ENCODE results near the gene DNAJB8. TPM values are rescaled to one million over a fixed set of nuclear protein-coding genes. Genes with fewer than 3 reads are reported as not detected.

DNAJB8 gene
- total and polyA plus RNA-seq, 9 of the 15 experiments (the other 6 are each of a cell fraction or from before 2014, with no cell fraction given): not detected

DNA sequence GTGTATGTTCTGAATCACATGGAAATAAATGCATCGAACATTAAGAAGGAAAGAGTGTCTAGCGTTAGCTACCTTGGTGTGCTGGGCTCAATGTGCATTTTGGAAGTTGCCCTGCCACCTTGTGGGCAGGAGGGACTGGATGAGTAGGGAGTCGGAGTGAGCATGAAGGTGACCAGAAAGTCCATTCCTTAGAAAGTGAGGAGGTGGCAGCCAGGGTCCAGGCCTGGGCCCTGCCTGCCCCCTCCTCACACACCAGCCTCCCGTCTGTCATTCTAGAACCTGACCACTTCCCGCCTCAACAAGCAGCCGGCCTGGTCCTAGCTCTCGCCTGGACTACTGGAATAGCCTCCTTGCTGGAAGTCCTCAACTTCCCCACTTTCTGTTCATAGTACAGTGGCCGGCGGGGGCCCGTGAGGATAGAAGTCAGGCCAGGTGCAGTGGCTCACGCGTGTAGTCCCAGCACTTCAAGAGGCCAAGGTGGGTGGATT is 36.5 kb upstream of the DNAJB8 start (continued):
- TF ChIP-seq, protein P1, sequence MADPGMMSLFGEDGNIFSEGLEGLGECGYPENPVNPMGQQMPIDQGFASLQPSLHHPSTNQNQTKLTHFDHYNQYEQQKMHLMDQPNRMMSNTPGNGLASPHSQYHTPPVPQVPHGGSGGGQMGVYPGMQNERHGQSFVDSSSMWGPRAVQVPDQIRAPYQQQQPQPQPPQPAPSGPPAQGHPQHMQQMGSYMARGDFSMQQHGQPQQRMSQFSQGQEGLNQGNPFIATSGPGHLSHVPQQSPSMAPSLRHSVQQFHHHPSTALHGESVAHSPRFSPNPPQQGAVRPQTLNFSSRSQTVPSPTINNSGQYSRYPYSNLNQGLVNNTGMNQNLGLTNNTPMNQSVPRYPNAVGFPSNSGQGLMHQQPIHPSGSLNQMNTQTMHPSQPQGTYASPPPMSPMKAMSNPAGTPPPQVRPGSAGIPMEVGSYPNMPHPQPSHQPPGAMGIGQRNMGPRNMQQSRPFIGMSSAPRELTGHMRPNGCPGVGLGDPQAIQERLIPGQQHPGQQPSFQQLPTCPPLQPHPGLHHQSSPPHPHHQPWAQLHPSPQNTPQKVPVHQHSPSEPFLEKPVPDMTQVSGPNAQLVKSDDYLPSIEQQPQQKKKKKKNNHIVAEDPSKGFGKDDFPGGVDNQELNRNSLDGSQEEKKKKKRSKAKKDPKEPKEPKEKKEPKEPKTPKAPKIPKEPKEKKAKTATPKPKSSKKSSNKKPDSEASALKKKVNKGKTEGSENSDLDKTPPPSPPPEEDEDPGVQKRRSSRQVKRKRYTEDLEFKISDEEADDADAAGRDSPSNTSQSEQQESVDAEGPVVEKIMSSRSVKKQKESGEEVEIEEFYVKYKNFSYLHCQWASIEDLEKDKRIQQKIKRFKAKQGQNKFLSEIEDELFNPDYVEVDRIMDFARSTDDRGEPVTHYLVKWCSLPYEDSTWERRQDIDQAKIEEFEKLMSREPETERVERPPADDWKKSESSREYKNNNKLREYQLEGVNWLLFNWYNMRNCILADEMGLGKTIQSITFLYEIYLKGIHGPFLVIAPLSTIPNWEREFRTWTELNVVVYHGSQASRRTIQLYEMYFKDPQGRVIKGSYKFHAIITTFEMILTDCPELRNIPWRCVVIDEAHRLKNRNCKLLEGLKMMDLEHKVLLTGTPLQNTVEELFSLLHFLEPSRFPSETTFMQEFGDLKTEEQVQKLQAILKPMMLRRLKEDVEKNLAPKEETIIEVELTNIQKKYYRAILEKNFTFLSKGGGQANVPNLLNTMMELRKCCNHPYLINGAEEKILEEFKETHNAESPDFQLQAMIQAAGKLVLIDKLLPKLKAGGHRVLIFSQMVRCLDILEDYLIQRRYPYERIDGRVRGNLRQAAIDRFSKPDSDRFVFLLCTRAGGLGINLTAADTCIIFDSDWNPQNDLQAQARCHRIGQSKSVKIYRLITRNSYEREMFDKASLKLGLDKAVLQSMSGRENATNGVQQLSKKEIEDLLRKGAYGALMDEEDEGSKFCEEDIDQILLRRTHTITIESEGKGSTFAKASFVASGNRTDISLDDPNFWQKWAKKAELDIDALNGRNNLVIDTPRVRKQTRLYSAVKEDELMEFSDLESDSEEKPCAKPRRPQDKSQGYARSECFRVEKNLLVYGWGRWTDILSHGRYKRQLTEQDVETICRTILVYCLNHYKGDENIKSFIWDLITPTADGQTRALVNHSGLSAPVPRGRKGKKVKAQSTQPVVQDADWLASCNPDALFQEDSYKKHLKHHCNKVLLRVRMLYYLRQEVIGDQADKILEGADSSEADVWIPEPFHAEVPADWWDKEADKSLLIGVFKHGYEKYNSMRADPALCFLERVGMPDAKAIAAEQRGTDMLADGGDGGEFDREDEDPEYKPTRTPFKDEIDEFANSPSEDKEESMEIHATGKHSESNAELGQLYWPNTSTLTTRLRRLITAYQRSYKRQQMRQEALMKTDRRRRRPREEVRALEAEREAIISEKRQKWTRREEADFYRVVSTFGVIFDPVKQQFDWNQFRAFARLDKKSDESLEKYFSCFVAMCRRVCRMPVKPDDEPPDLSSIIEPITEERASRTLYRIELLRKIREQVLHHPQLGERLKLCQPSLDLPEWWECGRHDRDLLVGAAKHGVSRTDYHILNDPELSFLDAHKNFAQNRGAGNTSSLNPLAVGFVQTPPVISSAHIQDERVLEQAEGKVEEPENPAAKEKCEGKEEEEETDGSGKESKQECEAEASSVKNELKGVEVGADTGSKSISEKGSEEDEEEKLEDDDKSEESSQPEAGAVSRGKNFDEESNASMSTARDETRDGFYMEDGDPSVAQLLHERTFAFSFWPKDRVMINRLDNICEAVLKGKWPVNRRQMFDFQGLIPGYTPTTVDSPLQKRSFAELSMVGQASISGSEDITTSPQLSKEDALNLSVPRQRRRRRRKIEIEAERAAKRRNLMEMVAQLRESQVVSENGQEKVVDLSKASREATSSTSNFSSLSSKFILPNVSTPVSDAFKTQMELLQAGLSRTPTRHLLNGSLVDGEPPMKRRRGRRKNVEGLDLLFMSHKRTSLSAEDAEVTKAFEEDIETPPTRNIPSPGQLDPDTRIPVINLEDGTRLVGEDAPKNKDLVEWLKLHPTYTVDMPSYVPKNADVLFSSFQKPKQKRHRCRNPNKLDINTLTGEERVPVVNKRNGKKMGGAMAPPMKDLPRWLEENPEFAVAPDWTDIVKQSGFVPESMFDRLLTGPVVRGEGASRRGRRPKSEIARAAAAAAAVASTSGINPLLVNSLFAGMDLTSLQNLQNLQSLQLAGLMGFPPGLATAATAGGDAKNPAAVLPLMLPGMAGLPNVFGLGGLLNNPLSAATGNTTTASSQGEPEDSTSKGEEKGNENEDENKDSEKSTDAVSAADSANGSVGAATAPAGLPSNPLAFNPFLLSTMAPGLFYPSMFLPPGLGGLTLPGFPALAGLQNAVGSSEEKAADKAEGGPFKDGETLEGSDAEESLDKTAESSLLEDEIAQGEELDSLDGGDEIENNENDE (IDR thresholded peaks at IDR 0.05; ENCODE audit: low read depth, low read length): no peak
- TF ChIP-seq ZNF124 (CRISPR knock-in tag; IDR thresholded peaks at IDR 0.05) (no peak), KLF16 (IDR thresholded peaks at IDR 0.05) (peak; percentile 16; the same call in 1 of the 2 replicates)

Data from K562 (cell line).